GM12801 (cell line): ENCODE results near the gene HLCS.

Experiments
- CTCF ChIP-seq: IDR thresholded peaks from one replicate; pipeline ENCODE4 v1.5.1; 2011; ENCODE audit warnings: control low read depth; ENCODE audit not compliant: insufficient read length; ENCODE audit errors: extremely low read depth

HLCS gene

GRCh38 chr21:36917471-36918158 lies 48.9 kb downstream of the HLCS start:
- no peak for TF ChIP-seq CTCF

GRCh38 chr21:36916718-36917117 lies 49.8 kb downstream of the HLCS start:
- TF ChIP-seq CTCF: no peak

- no peak for TF ChIP-seq CTCF
These were observed 50.7 kb downstream of the HLCS start for GRCh38 chr21:36915696-36916245.

GRCh38 chr21:36915014-36915695 lies 51.3 kb downstream of the HLCS start:
- TF ChIP-seq CTCF: no peak

GRCh38 chr21:36914244-36915013 lies 52.0 kb downstream of the HLCS start:
- TF ChIP-seq CTCF: no peak

GRCh38 chr21:36913247-36914169 lies 53.0 kb downstream of the HLCS start:
- TF ChIP-seq CTCF: no peak
